Hematopoietic multipotent progenitor cell treated with erythropoietin and hydrocortisone succinate and interleukin-3 and kit ligand, for 8 days (in vitro differentiated cells): Measurements from ENCODE around the gene SND1.

Experiments
- DNase-seq: peaks from one replicate; pipeline ENCODE4 v3.0.0-alpha.2; 2015

Gene SND1

DNA sequence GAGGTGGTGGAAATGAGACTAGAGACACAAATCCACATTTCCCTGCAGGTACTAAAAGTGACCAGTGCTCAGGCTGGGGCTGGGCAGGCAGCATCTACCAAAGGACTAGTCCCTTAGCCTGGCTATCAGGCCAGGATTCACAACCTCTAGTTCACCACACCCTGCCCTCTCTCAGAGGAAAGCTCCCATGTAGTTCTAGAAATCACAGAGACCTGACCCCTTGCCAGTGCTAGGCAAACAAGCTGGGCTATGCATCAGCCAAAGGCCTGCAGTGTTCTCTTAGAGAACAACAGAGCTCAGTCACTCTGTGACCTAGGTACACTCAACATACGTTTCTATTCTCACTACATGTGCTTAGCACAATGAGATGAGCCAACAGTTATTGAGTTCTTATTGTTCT lies 405.9 kb downstream of the SND1 start:
- DNase-seq, result no peak

GRCh38 chr7:128059143-128059988 lies 407.4 kb downstream of the SND1 start:
- DNase-seq, result no peak

GRCh38 chr7:128060018-128060417 lies 408.0 kb downstream of the SND1 start:
- no peak for DNase-seq

DNA sequence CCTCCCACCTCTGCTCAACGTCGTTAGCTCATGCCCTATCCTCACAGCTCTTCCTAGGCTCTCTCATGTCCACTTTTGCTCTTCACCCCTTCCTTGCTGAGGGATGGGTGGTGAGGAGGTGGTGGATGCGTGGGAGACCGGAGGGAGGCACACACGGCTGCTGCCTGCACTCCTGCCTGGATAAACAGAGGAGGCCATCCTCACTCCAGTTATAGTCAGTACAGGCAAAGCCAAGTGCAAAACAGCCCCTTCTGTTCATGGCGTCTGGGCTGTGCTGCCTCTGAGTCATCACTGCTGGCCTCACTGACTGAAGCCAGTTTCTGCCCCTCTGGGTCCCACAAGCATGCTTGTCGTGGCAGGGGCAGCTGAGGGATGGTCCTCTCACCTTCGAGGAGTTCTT lies 411.1 kb downstream of the SND1 start:
- no peak for DNase-seq

DNA sequence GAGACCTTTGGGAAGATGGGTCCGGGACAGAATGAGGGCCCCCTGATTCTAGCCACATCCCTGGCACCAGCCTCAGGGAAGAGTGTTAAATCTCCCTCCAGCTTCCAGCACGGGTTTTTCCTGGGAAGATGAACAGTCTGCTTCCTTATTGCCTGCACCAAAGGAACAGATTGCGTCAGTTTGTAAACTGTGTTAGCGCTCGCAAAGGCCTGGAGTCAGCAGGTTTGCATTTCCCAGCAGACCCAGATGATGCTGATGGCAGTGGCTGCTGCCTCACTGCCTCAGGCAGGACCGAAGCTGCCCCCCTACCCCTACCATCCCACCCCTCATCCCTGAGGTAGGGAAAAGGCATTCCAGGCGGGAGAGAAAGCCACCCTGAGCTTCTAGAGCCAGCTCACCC lies 413.9 kb downstream of the SND1 start:
- no peak for DNase-seq

- DNase-seq, result no peak
Observed at GRCh38 chr7:128066395-128066794, 414.4 kb downstream of the SND1 start.

DNA sequence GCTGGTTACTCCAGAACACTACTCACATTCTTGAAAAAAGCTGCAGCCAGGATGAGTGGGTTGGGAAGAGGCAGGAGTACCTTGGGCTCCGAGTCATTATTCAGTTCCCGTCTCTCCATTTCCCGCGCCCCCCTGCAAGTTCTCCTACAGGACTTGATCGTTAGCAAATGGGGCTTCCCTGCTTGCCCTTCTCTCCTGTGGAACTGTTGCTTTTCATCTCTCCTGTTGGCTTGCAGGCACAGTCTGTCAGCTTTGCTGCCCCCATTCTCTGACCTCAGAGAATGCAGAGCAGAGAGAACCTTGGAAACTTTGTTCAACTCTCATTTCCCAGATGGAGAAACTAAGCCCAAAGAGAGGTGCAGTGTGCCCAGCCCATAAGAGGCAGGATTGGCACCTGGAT lies 414.9 kb downstream of the SND1 start:
- DNase-seq, result no peak

GRCh38 chr7:128067983-128068382 lies 416.0 kb downstream of the SND1 start:
- no peak for DNase-seq

GRCh38 chr7:128068785-128069184 lies 416.8 kb downstream of the SND1 start:
- no peak for DNase-seq

GRCh38 chr7:128069373-128070364 lies 417.7 kb downstream of the SND1 start:
- DNase-seq, result no peak

- DNase-seq, result no peak
Observed at GRCh38 chr7:128071376-128071775, 419.4 kb downstream of the SND1 start.

- no peak for DNase-seq
Observed at GRCh38 chr7:128071801-128072200, 419.8 kb downstream of the SND1 start.

- DNase-seq, result no peak
Observed at GRCh38 chr7:128073671-128074310, 421.8 kb downstream of the SND1 start.

DNA sequence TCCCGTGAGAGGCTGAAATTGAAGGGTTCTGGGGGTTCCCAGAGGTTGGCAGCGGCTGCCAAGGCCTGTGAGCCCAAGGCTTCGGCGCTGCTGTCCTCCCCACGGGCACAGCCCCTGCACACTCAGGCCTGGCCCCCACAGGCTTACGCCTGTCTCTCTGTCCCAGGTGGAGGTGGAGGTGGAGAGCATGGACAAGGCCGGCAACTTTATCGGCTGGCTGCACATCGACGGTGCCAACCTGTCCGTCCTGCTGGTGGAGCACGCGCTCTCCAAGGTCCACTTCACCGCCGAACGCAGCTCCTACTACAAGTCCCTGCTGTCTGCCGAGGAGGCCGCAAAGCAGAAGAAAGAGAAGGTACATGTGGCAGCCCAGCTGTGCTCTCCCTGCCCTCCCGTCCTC lies 422.3 kb downstream of the SND1 start:
- no peak for DNase-seq

- DNase-seq, result no peak
Observed at GRCh38 chr7:128074736-128075135, 422.7 kb downstream of the SND1 start.

DNA sequence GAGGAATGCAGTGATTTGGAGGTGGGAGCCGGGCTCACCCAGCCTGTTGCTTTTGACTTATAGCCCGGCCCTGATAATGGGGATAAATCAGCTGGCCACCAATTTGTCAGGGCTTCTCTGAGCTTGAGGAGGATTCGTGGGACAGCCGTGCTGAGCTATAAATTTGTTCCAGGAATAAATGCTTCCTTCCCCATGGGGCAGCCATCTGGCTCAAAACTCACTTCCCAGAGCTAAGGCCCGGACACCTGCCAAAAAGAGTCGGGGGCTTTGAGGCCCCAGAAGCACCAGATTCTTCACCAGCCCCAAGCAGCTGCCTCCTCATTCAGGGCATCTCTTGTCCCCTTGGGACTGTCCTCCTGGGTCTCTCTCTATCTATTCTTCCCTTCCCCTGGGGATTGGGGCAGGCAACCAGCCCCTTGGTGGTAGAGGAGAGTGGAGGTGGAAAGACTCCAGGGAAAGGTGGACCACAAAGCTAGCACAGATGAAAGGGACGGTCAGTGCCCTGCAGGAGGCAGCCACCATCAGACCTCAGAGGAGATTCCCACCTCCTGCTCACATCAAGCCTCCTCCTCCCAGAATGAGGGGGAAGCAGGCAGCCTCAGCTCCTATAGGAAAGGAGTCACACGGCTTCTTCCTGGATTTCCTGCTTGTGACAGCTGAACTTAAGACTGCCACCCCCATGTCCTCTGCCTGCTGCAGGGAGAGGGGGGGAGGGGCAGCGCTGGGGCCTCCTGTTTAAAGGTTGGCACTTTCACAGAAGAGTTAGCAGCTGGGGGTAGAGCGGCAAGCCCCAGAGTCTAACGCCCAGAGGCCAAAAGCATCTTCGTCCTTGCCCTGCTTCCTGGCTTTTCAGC lies 423.5 kb downstream of the SND1 start:
- DNase-seq, result no peak

DNA sequence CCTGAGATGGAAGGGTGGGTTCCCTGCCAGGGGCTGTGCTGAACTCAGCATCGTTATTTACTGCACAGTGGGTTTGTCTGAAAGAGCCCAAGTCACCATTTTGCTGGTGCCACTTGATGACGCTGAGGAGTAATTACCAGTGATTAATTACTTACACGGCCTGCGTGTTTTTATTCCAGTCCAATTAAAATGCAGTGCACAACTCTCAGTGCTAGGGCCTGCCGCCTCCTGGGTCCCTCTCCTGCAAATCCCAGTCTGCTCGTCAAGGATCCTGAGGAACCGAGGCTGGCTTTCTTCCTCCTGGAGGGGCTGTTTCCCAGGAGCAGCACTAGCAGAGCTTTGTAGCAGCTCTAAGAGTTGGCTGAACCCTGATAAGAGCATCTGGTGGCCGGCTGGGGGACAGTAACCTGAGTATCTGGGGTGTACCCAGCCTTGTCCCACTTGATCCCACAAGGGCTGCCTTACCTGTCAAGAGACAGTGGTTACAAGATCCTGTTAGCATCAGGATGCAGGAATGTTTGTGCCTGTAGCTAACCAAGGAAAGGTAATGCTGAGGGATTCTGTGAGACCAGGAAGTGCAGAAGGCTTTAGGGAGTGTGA lies 424.3 kb downstream of the SND1 start:
- no peak for DNase-seq

GRCh38 chr7:128076796-128077271 lies 424.8 kb downstream of the SND1 start:
- no peak for DNase-seq

DNA sequence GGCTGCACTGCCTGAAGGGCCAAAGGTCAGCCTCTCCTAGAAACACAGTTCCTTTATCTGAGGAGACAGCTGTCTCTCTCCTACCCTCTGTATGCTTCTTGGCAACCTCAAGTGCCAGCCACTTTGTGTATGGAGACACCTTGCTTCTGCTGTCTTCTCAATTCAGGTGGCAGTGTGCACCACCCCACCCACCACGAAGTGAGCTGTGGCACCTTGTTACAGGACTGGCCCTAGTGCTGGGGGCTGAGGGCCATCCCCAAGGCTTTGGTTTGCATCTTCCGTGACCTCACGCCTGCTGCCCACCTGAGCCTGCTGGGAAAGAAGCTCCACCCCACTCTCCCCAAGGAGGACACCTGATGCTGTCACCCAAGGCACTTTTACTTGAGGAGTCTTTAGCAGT lies 426.3 kb downstream of the SND1 start:
- no peak for DNase-seq

DNA sequence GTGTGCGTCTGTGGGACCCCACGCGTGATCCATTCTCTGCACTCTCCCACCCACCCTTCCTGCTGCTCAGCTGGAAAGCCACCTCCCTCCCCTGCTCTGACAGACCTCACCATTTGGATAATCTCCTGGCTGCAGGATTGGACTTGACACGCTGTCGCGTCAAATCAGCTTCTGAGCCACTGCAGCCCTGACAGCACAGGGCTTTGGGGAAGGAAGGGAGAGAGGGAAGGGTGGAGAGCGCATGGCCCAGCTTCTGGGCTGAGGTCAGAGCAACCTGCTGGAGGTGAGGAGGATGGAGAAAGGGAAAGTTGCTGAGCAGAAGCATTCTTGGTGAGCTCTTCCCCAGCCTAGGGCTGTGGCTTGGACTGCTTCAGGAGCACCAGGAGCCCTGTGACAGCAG lies 428.2 kb downstream of the SND1 start:
- DNase-seq, result no peak

- DNase-seq, result no peak
Observed at GRCh38 chr7:128081351-128081750, 429.4 kb downstream of the SND1 start.

DNA sequence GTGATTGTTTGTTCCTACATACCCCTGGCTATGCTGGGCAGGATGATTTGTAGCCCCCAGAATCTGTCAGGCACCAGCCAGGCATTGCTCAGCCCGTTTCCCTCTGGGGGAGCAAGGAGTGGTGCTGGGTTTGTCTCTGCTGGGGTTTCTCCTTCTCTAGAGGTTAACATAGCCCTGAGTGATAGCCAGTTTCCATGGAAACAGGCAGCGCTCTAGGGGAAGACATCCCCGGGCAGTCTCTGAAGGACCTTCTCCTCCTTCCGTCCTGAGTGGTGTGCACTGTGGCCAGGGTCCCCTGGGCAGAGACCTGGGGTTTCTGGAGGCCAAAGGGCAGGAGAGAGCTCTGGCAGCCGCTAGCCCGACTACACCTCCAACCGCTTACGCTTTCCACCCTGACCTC lies 429.8 kb downstream of the SND1 start:
- no peak for DNase-seq
